Embryonic facial prominence (tissue), 1 donor: ENCODE data around the gene LRFN5.
"Not testable (repeated sequence)": the region's sequence is repeated elsewhere in the genome, so short reads cannot be mapped to it uniquely, and the experiment has no call there.

Experiments
- DNase-seq: peaks from one replicate; pipeline ENCODE4 v3.0.0-alpha.2; 2016; ENCODE audit errors: extremely low spot score

Gene LRFN5

DNA sequence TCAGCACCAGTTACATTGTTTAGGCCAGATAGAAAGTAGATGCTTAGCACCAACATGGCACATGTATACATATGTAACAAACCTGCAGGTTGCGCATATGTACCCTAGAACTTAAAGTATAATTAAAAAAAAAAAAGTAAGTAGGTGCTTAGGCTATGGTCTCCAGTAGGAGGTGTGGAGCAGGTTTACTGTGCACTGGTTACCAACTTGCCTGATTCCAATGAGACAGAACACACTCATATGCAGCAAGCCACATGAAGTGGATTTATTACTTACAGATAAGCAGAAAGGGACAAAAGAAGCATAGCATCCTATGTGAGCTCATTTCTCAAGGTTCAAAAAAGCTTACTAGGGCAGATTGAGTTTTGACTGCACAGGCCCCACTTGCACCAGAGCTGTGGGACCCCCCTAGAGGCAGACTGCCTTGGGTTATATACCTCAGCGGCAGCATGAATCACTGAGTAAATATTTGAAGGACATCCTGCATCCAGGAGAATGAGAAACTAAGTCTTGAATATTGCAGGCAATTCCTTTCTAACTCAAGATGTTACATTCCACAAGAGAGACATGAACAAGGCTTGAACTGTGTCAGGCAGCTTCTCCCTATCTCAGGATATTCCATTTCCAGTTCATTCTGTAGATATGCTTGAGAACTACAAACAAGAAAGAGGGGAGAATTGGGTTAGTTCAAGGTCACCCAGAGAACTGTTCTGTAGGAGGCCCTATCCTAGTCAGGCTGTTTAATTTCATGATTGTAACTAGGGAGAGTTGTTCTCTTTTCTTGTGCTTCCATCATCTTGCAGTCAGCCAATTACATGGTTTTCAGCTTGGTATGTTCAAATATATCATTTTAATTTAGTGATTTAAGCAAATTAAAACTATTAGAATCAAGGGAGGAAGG lies 30.1 kb downstream of the LRFN5 start:
- DNase-seq, result no peak

DNA sequence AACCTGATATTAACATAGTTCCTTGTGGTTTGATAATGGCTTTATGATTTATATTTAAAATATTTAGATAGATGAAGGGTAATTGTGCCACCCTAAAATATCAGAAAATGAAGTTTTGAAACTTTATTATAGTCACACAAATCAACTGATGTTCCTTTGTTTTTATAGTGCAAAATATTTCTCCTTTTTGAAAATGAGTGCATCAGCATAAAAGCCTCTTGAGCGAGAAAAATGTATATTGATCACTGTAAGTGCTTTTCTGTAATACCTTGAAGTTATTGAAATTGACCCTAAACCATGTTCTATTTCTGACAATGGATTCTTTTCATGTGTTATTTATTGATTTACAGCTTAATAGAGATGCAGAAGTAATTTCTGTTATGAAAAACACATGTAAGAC lies 35.0 kb downstream of the LRFN5 start:
- DNase-seq, result no peak

DNA sequence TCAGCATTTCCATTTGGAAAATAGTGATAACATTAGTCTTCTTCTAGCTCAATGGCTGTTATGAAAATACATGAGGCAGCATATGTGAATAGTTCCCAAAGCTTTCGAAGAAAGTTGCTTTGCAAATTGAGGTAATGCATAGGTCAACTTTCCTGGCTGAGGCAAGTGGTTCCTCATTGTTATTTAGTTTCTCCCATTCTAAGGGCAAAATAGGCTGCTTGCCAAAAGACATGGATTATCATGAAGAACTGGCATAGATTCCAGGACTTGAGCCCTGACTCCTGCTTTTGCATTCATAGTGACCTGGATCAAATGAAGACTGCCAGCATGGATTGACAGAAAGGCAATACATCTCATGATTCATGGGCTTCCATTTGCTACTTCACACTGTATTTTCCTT lies 35.7 kb downstream of the LRFN5 start:
- DNase-seq, result no peak

DNA sequence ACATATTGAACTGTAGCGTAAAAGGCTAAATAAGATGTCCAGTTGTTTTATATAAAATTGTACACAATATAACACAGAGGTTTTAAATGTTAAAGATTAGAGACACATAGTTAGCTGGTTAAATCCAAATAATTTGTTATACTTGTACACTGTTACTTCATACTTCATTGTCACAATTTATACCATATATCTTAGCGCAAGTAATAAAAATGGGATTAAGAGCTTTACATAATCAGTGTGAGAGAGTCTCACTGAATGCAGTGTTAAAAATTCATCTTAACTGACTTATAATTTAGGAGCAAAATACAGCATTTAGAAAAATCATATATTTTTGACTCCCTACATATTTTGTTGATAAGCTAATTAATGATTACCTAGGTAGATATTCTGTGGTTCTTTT lies 36.1 kb downstream of the LRFN5 start:
- DNase-seq, result no peak

DNA sequence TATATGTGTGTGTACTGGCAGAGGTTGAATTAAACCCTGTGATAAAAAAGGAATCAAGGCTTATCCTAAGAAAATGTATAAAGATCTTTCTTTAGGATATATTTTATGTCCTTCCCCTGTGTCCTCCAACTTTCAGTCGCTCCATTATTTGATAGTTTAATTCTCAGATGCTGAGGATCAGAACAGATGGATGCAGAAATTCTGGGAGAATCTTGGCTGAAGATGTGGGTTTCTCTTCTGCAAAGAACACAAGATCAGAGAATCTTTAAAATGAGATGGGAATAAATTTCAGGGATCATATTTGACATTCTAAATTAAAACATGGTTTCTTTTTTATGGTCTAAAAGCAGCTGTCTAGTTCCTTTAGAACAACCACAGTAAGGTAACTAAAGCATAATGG lies 37.9 kb downstream of the LRFN5 start:
- DNase-seq, result no peak

DNA sequence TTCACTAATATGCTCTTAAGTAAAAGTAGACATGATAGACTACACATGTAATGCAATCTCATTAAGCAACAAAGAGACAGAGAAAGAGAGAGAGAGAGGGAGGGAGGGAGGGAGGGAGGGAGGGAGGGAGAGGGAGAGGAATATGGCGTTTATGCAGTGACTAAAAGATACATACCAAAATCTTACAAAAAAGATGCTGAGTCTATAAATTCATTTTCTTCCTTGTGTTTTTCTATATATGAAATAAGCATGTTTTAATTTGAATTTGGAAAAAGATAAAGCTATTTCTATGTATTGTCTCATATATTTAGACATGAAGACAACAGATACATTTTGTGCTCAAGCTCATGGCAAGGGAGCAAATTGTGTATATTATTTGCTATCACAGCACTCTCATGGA lies 44.1 kb downstream of the LRFN5 start:
- DNase-seq, result no peak

DNA sequence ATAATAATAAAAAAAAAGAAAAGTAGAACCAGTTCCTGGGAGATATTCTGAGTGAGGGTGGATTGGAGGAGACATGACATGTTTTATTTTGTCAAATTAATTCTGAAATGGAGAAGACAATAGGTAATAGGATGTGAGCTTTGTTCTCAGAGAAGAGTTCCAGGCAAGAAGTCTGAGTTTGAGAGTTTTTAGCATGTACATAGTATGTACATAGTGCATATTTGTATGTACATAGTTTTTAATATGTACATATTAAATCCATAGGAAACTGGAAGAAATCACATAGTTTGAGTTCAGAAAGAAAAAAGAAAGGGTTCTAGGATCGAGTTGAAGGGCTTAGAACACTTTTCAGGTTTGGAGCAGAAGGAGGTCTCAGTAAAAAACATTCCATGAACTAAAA lies 47.5 kb downstream of the LRFN5 start:
- DNase-seq, result no peak

DNA sequence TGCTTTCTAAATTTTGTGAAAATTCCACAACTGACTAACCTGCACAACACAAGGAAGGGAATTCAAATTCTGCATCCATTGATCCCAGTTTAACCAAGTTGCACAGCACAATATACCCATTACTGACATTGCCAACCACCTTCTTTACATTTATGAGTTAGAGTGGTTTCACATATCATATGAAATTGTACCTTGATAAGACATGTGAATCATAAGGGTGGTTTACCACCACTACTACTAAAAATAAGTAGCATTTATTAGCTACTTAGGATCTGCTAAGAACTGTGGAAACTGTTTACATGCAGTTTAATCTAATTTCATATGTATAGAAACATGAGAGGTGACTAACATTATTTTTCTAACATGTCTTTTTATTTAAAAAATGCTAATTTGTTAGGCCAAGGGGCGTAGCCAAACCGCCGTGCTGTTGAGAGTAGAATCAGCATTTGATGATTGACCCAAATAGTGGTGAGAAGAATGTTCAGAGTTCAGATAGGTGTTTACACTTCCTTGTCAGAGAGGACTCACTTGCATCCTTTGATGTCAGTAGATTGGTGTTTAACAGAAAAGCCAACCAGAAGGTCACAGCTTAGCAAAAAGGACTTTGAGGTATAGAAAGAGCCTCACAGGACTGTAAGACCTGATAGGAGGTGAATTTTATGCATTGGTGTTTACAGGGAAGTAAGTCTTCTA lies 56.2 kb downstream of the LRFN5 start:
- DNase-seq, result no peak

DNA sequence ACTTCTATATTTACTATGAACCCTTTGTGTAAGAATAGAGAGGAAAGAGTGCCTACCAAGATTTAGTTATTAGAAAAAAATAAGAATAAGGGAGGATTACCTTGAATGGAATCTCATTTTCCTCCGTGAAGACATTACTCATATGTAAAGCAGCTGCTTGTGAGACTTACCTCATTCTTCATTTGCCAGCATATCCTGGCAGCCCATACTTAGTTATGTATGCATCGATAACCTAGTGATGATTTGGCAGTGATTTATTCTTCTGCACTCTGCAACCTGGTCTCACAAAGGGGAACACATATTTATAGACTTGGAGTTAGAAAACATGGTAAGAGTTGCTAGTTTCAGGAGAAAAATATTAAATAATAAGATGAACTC lies 56.8 kb downstream of the LRFN5 start:
- DNase-seq, result no peak

DNA sequence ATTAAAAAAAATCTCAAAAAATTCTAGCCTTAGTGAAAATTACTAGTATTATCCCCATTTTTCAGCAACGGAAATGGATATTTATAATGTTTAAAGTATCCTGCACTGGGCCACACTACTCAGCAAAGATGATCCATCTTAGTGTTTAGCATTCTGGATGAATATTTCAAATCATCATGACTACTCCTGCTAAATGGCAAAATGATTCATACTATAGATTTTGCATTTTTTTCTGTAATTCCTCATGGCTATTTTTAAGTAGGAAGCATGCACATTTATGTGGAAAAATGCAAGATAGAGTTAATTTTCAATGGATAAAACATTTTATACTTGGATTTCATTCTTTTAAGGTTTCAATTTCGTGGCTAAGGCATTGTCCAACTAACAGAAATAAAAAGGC lies 59.6 kb downstream of the LRFN5 start:
- no peak for DNase-seq

DNA sequence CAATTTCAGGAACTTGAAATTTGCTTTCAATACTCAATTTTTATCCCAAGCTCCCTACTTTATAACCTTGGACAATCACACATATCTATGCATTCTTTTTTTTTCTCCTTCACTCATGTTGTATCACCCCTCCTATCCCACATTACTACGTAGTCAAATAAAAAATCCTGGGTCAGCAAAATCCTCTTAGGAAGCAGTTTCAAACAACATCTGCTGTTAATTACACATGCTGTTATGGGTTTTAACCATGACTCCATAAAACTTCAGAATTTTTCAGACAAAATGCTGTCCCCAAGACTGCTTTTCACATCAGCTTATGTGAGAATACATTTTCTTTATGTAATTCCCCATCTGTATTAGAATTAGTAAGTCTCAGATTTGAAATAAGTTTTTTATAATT lies 61.7 kb downstream of the LRFN5 start:
- peak; percentile 29 for DNase-seq

DNA sequence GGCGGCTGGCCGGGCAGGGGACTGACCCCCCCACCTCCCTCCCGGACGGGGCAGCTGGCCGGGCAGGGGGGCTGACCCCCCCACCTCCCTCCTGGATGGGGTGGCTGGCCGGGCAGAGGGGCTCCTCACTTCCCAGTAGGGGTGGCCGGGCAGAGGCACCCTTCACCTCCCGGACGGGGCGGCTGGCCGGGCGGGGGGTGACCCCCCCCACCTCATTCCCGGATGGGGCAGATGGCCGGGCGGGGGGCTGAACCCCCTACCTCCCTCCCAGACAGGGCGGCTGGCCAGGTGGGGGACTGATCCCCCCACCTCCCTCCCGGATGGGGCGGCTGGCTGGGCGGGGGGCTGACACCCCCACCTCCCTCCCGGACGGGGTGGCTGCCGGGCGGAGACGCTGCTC lies 66.9 kb downstream of the LRFN5 start:
- DNase-seq, result not testable (repeated sequence)

DNA sequence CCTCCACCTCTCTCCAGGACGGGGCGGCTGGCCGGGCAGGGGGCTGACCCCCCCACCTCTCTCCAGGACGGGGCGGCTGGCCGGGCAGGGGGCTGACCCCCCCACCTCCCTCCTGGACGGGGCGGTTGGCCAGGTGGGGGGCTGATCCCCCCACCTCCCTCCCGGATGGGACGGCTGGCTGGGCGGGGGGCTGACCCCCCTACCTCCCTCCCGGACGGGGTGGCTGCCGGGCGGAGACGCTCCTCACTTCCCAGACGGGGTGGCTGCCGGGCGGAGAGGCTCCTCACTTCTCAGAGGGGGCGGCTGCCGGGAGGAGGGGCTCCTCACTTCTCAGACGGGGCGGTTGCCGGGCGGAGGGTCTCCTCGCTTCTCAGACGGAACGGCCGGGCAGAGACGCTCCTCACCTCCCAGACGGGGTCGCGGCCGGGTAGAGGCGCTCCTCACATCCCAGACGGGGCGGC lies 67.9 kb downstream of the LRFN5 start:
- DNase-seq, result not testable (repeated sequence)

DNA sequence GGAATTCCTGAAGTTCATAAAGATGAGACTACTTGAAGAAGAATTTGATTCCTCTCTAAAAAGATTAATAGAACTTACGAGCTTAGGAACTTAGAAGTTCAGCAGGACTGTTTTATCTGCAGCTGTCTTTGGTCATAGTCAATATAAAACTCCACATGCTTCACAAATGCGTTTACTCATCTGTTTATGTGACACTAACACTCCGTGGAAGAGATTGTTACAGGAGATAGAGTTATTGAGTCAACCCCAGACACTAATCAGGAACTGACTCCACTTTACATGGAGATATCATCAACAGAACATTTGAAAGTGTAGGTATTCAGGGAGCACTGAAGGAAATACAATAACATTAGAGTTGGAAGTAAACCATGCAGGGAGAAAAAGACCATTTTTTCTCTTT lies 92.8 kb downstream of the LRFN5 start:
- DNase-seq, result no peak

DNA sequence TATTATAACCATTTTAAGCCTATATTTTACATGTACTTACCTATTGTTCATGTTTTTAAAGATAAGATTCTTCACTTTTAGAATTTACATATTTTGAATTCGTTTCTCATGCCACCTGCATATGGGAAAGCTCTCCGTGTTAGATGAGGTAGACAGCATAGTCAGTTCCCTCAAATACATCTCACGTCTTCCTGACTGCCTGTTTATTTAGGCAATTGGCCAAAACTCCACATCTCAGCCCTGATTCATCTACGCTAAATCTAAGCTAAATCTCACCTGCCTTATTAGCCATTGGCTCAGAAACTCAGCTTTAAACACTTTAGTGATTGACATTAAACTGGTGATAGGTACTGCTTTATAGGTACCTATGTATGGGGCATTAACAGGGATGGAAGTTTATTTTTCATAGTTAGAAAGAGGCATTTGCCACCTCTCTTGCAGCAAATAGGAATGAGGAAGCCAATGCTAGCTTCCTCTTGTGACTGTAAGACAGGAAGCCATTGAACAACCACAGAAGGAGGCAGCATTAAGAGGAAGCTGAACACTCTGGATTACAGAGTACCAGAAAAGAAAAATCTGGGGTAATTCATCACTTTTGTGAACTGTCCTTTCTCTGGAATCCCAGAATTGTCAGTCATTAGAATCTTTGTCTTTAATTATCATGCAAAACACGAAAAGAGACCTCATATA lies 111.9 kb downstream of the LRFN5 start:
- DNase-seq, result no peak

DNA sequence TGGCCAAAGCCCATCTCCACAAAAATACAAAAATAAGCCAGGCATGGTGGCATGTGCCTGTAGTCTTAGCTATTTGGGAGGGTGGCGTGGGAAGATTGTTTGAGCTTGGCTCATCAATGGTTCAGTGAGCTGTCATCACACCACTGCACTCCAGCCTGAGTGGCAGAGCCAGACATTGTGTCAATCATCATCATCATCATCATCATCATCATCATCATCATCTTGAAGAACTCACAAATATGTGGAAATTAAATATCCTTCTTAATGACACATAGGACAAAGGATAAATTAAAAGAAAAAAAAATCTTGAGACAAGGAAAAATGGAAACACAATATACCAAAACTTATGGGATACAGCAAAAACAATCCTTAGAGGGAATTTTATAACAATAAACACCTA lies 132.5 kb downstream of the LRFN5 start:
- DNase-seq, result no peak

DNA sequence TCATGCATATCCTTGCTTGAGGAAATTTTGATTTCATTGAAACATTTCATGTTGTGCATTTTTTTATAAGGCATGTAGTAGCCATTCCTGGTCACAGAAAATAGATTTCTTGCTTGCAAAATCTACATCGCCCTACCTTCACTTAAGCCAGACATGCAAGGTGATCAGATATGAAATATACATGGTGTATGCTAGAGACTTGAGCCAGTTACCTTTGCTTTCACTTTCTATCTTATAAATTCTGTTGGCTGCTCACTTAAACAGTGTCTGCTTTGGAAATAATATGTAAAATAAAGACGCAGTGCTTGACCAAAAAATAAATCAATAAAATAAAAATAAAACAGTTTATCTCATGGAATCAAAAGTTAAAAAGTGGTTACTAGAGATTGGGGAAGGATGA lies 136.5 kb downstream of the LRFN5 start:
- DNase-seq, result no peak

DNA sequence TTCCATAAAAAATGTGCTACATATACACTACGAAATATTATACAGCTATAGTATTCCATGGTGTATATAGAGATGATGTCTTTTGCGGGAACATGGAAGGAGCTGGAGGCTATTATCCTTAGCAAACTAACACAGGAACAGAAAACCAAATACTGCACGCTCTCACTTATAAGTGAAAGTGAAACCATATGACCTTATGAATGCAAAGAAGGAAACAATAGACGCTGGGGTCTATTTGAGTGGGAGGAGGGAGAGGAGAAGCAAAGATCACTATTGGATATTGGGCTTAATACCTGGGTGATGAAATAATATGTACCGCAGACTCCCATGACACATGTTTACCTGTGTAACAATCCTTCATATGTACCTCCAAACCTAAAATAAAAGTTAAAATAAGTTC lies 142.8 kb downstream of the LRFN5 start:
- no peak for DNase-seq

DNA sequence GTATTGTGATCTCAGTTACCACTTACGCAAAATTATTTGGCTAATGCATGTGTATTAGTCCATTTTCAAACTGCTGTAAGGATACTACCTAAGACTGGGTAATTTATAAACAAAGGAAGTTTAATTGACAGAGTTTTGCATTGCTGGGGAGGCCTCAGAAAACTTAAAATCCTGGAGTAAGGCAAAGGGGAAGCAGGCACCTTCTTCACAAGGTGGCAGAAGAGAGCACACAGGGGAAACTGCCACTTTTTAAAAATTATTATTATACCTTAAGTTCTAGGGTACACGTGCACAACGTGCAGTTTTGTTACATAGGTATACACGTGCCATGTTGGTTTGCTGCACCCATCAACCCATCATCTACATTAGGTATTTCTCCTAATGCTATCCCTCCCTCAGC lies 143.9 kb downstream of the LRFN5 start:
- not testable (repeated sequence) for DNase-seq

DNA sequence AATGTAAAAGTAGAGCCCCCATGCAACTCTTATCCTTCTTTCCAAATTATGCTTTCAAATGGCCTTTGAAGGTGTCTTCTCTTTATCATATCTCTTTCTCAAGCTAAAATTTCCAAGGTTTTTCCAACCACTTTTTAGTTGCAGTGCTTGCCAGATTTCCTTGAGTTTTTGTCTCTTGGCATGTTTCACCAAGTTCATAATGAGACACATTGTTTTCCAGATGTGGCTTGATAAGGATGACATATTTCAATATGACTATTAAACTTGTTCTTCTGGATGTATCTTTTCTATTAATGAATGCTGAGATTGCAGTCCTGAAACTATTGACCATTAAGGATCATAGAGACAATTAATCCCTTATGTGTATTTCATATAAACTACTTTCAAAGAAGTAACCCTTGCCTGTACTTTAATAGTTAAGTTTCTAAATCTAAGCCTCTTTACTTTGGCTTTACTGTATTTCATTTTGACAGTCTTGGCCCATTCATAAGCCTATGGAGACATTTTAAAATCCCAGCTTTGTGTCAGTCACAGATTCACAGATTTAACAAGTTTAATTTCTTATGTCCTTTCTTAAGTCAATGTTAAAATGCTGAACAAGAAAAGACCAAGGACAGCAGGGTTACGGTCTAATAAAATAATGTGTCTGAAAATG lies 151.5 kb downstream of the LRFN5 start:
- no peak for DNase-seq

DNA sequence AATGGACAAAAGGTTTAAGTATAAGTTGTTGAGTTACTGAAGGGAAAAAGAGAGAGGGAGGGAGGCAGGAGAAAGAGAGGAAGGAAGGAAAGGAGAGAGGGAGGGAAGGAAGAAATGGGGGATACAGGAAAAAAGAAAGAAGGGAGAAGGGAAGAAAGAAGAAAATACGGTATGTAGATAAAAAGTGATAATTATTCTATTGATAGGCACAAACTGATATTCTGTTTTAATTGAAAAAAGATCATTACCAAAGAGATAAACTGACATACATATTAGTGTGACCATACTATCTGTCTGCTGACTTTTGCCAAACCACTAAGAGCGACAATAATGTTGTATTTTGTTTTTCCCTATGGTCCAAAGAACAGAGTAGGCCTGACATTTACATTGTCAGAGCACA lies 154.5 kb downstream of the LRFN5 start:
- no peak for DNase-seq

DNA sequence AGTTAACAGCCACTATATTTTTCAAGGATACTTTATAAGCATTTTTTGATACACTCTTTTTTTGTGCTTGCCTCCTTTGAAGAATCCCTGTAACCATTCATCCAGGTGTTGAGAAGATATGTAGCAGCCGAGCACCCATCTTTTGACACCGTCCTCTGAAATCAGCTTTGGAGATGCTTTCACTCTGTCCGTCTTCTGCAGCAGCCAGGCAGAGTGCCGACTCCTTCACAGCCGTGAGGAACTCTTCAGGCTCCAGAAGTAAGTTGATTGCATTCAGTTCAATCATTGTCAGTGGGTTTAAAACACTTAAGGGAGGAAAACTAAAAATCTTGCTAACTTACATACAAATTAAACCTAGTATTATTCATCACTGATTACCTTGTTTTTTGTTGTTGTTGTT lies 160.1 kb downstream of the LRFN5 start:
- no peak for DNase-seq
